PC-3 (cell line): ENCODE results near the gene METTL9. TPM values are rescaled to one million over a fixed set of nuclear protein-coding genes. Genes with fewer than 3 reads are reported as not detected.

Experiments
- ATAC-seq: fragments of 200-7000 bp; cut with Tn5 transposase; 2 replicates; pipeline ENCODE4 v1.9.1; 2020; ENCODE audit warnings: mild to moderate bottlenecking, moderate library complexity
- BruUV-seq: library from RNA; stranded (reverse); fragments of 400-500 nt; replicated peaks from 2 replicates; lab custom pipeline; 2021; lab: Mats Ljungman, UMichigan
- CTCF ChIA-PET: fragments of 300-600 bp; sonication (Branson Sonifier 250); formaldehyde crosslinking; loops from one replicate; lab custom pipeline; 2022; ENCODE audit warnings: antibody characterized with exemption; lab: Charles Lee
- POLR2A ChIA-PET: fragments of 300-600 bp; sonication (Branson Sonifier 250); formaldehyde crosslinking; loops from one replicate; lab custom pipeline; 2022; ENCODE audit warnings: antibody characterized with exemption; ENCODE audit not compliant: unreplicated experiment; lab: Charles Lee
- DNase-seq: peaks from one replicate; pipeline ENCODE4 v3.0.0-alpha.2; 2015
- H2AFZ ChIP-seq: fragments of 300-600 bp; sonication (generic); 2 replicates; pipeline ENCODE4 v1.6.0; 2016; ENCODE audit warnings: antibody characterized with exemption, low read length
- H3F3A ChIP-seq: fragments of 300-600 bp; sonication (generic); one replicate; pipeline ENCODE4 v1.6.0; 2017; ENCODE audit warnings: antibody characterized with exemption, low read length, control low read depth, mild to moderate bottlenecking; ENCODE audit not compliant: unreplicated experiment
- H3K27ac ChIP-seq: fragments of 300-600 bp; sonication (generic); 2 replicates; pipeline ENCODE4 v1.5.1; 2016; ENCODE audit warnings: mild to moderate bottlenecking, low read length
- H3K27me3 ChIP-seq: fragments of 300-600 bp; sonication (generic); 2 replicates; pipeline ENCODE4 v1.6.1; 2016; ENCODE audit warnings: low read length, mixed read lengths
- H3K36me3 ChIP-seq: fragments of 300-600 bp; sonication (generic); 2 replicates; pipeline ENCODE4 v1.6.1; 2016; ENCODE audit warnings: low read depth, mixed run types, low read length, mixed read lengths
- H3K4me1 ChIP-seq: fragments of 300-600 bp; sonication (generic); 2 replicates; pipeline ENCODE4 v1.5.1; 2016; ENCODE audit warnings: low read length; ENCODE audit not compliant: insufficient read depth
- H3K4me2 ChIP-seq: fragments of 300-600 bp; sonication (generic); 2 replicates; pipeline ENCODE4 v1.6.0; 2016; ENCODE audit warnings: low read length
- H3K4me3 ChIP-seq: fragments of 300-600 bp; sonication (generic); 2 replicates; pipeline ENCODE4 v1.5.1; 2016; ENCODE audit warnings: mild to moderate bottlenecking, low read length, mixed read lengths
- H3K79me2 ChIP-seq: fragments of 300-600 bp; sonication (generic); 2 replicates; pipeline ENCODE4 v1.6.1; 2017; ENCODE audit warnings: low read length, mixed read lengths
- H3K9ac ChIP-seq: fragments of 300-600 bp; sonication (generic); 2 replicates; pipeline ENCODE4 v1.6.0; 2016; ENCODE audit warnings: mild to moderate bottlenecking, low read length
- H3K9me2 ChIP-seq: fragments of 300-600 bp; sonication (generic); replicated peaks from 2 replicates; pipeline ENCODE4 v1.6.1; 2016; ENCODE audit warnings: mixed run types, low read length, mixed read lengths
- H3K9me3 ChIP-seq: fragments of 300-600 bp; sonication (generic); 2 replicates; pipeline ENCODE4 v1.6.1; 2016; ENCODE audit warnings: low read length, mixed read lengths
- H4K20me1 ChIP-seq: fragments of 300-600 bp; sonication (generic); 2 replicates; pipeline ENCODE4 v1.6.1; 2016; ENCODE audit warnings: low read length, mixed read lengths
- CTCF ChIP-seq: fragments of 300-600 bp; sonication (generic); conservative IDR thresholded peaks from 2 replicates; pipeline ENCODE4 v1.5.1; 2017; ENCODE audit warnings: antibody characterized with exemption, low read depth, mild to moderate bottlenecking, low read length
- EZH2 ChIP-seq: fragments of 300-600 bp; sonication (generic); IDR thresholded peaks from one replicate; pipeline ENCODE4 v1.6.1; 2017; ENCODE audit warnings: antibody characterized with exemption, mild to moderate bottlenecking, low read length; ENCODE audit not compliant: unreplicated experiment
- EZH2phosphoT487 ChIP-seq: fragments of 300-600 bp; sonication (generic); IDR thresholded peaks from 2 replicates; pipeline ENCODE4 v1.6.1; 2018; ENCODE audit warnings: mild to moderate bottlenecking, antibody characterized with exemption, low read length, borderline replicate concordance
- intact Hi-C: fragments of 100-400 bp; cut with micrococcal nuclease; formaldehyde crosslinking; loops from 2 replicates; pipeline ENCODE4 v1.9.0; 2023
- total RNA-seq: library from RNA; depleted of rRNA; stranded (reverse); fragments of >200 nt; gene quantifications from 2 replicates; pipeline ENCODE4 v1.2.3, GENCODE V29; 2014

METTL9 gene
- total RNA-seq, 1 experiment from 2014 or later: 133 TPM

GRCh38 chr16:21694609-21695008 lies 95.2 kb downstream of the METTL9 start:
- DNase-seq (no peak), ATAC-seq (no peak)
- POLR2A ChIA-PET: no interaction called here
- H3K79me2 ChIP-seq: no peaks in the 10 kb centered on the region
- H3K9me2 ChIP-seq: no peaks in the 10 kb centered on the region
- BruUV-seq: no TSS peak
- H3F3A ChIP-seq: no peaks in the 10 kb centered on the region
- no peak overlapping the region for H2AFZ ChIP-seq
- CTCF ChIA-PET: no interaction called here
- H3K4me3 ChIP-seq: no peak overlapping the region
- H3K27me3 ChIP-seq: no peaks in the 10 kb centered on the region
- H3K4me1 ChIP-seq: no peaks in the 10 kb centered on the region
- no peak overlapping the region for H3K4me2 ChIP-seq
- TF ChIP-seq CTCF: no peak
- no peak for TF ChIP-seq EZH2phosphoT487
- TF ChIP-seq EZH2: no peak
- no peaks in the 10 kb centered on the region for H3K36me3 ChIP-seq
- H3K9me3 ChIP-seq: no peaks in the 10 kb centered on the region
- no peak overlapping the region for H3K9ac ChIP-seq
- intact Hi-C loops: no loop called here
- no peaks in the 10 kb centered on the region for H4K20me1 ChIP-seq
- H3K27ac ChIP-seq: no peak overlapping the region

GRCh38 chr16:21697032-21697431 lies 97.7 kb downstream of the METTL9 start:
- H3K36me3 ChIP-seq: no peaks in the 10 kb centered on the region

More at GRCh38 chr16:21697032-21697431, 97.7 kb downstream of the METTL9 start:
- Histone ChIP-seq H3K27me3 (no peaks in the 10 kb centered on the region), H3K79me2 (no peaks in the 10 kb centered on the region), H3K9ac (no peak overlapping the region), H3F3A (no peaks in the 10 kb centered on the region), H4K20me1 (no peaks in the 10 kb centered on the region), H3K9me2 (no peaks in the 10 kb centered on the region), H3K9me3 (no peaks in the 10 kb centered on the region), H3K4me3 (no peak overlapping the region), H3K4me2 (no peak overlapping the region), H3K27ac (no peak overlapping the region), H3K4me1 (no peaks in the 10 kb centered on the region), H2AFZ (no peak overlapping the region)
- no peak for ATAC-seq
- CTCF ChIA-PET: interaction anchor here (0.6 kb wide), 1 partner anchor 1023 kb away, joined by 5 read pairs; no protein-coding TSS in a partner anchor
- POLR2A ChIA-PET: interaction anchor here (0.6 kb wide), 1 partner anchor 89 kb away, joined by 3 read pairs; no protein-coding TSS in a partner anchor
- DNase-seq: no peak
- no peak for TF ChIP-seq CTCF
- no peak for TF ChIP-seq EZH2
- no peak for TF ChIP-seq EZH2phosphoT487
- intact Hi-C loops: no loop called here
- BruUV-seq: no TSS peak
